ENCODE measurements around the gene KRT24. TPM values are rescaled to one million over a fixed set of nuclear protein-coding genes. Genes with fewer than 3 reads are reported as not detected.

Gene KRT24
- total RNA-seq, 2 donors from 2014 or later, result 0.57 to 1.1 TPM

GRCh38 chr17:40680998-40681397 lies 22.6 kb downstream of the KRT24 start:
- Histone ChIP-seq H3K4me3 (no peak overlapping the region), H3K27ac (no peak overlapping the region), H3K4me1 (no peaks in the 10 kb centered on the region), H3K27me3 (no peaks in the 10 kb centered on the region), H3K36me3 (no peaks in the 10 kb centered on the region), H3K9me3 (no peaks in the 10 kb centered on the region), H3K9ac (ENCODE audit: low read depth in 2 of 2, low read length in 2 of 2) (no peak overlapping the region)
- DNase-seq, result no peak
- TF ChIP-seq, protein P1, sequence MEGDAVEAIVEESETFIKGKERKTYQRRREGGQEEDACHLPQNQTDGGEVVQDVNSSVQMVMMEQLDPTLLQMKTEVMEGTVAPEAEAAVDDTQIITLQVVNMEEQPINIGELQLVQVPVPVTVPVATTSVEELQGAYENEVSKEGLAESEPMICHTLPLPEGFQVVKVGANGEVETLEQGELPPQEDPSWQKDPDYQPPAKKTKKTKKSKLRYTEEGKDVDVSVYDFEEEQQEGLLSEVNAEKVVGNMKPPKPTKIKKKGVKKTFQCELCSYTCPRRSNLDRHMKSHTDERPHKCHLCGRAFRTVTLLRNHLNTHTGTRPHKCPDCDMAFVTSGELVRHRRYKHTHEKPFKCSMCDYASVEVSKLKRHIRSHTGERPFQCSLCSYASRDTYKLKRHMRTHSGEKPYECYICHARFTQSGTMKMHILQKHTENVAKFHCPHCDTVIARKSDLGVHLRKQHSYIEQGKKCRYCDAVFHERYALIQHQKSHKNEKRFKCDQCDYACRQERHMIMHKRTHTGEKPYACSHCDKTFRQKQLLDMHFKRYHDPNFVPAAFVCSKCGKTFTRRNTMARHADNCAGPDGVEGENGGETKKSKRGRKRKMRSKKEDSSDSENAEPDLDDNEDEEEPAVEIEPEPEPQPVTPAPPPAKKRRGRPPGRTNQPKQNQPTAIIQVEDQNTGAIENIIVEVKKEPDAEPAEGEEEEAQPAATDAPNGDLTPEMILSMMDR (IDR thresholded peaks at IDR 0.05), result no peak
- intact Hi-C loops (cut with DNase I), result no loop called here

DNA sequence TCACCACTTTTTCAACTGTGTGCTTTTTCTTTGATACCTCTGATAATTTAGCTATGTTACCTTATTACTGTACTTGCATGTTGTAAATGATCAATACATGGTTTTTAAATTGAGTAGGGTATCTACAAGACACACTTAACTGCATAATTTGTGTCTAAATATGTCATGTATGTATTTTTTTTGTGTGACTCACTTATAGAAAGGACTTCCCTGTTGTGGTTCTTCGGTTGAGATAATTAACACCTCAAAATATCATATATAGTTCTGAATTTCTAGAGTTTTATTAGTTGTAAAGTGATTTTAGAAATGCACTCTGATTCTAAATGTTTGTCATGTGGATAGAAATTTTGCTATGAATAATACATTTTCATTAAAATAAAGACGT lies 24.0 kb downstream of the KRT24 start:
- H3K9me3 ChIP-seq, result no peaks in the 10 kb centered on the region
- TF ChIP-seq, protein P1 (IDR thresholded peaks at IDR 0.05), result no peak
- no peak overlapping the region for H3K27ac ChIP-seq
- intact Hi-C loops (cut with DNase I), result no loop called here
- no peaks in the 10 kb centered on the region for H3K36me3 ChIP-seq
- no peak overlapping the region for H3K9ac ChIP-seq (ENCODE audit: low read depth in 2 of 2, low read length in 2 of 2)
- no peak for DNase-seq
- H3K27me3 ChIP-seq, result no peaks in the 10 kb centered on the region
- no peaks in the 10 kb centered on the region for H3K4me1 ChIP-seq
- no peak overlapping the region for H3K4me3 ChIP-seq

- intact Hi-C loops (cut with DNase I), result no loop called here
- TF ChIP-seq, protein P1 (IDR thresholded peaks at IDR 0.05), result no peak
- no peaks in the 10 kb centered on the region for H3K27me3 ChIP-seq
These were observed 24.5 kb downstream of the KRT24 start for GRCh38 chr17:40678902-40679522.

GRCh38 chr17:40675905-40676304 lies 27.6 kb downstream of the KRT24 start:
- Histone ChIP-seq H3K9me3 (no peaks in the 10 kb centered on the region), H3K27me3 (no peaks in the 10 kb centered on the region), H3K9ac (ENCODE audit: low read depth in 2 of 2, low read length in 2 of 2) (no peak overlapping the region), H3K36me3 (no peaks in the 10 kb centered on the region), H3K4me1 (no peaks in the 10 kb centered on the region), H3K27ac (no peak overlapping the region), H3K4me3 (no peak overlapping the region)
- no peak for DNase-seq
- TF ChIP-seq, protein P1 (IDR thresholded peaks at IDR 0.05), result no peak
- intact Hi-C loops (cut with DNase I), result no loop called here

More at GRCh38 chr17:40678902-40679522, 24.5 kb downstream of the KRT24 start:
- H3K27ac ChIP-seq, result no peak overlapping the region
- no peaks in the 10 kb centered on the region for H3K36me3 ChIP-seq
- H3K9me3 ChIP-seq, result no peaks in the 10 kb centered on the region
- no peak for DNase-seq
- H3K4me1 ChIP-seq, result no peaks in the 10 kb centered on the region
- H3K4me3 ChIP-seq, result no peak overlapping the region
- no peak overlapping the region for H3K9ac ChIP-seq (ENCODE audit: low read depth in 2 of 2, low read length in 2 of 2)

GRCh38 chr17:40672654-40673053 lies 30.9 kb downstream of the KRT24 start:
- no peak overlapping the region for H3K4me3 ChIP-seq
- no peak for DNase-seq
- no peaks in the 10 kb centered on the region for H3K27me3 ChIP-seq
- intact Hi-C loops (cut with DNase I), result no loop called here
- no peaks in the 10 kb centered on the region for H3K36me3 ChIP-seq
- TF ChIP-seq, protein P1 (IDR thresholded peaks at IDR 0.05), result no peak
- H3K27ac ChIP-seq, result no peak overlapping the region
- H3K9ac ChIP-seq (ENCODE audit: low read depth in 2 of 2, low read length in 2 of 2), result no peak overlapping the region
- no peaks in the 10 kb centered on the region for H3K9me3 ChIP-seq
- H3K4me1 ChIP-seq, result no peaks in the 10 kb centered on the region
